ENCODE measurements around the gene CYB5R3.
A peak's percentile ranks its signal among the peaks of the same experiment; 100 is the strongest.

The CYB5R3 gene

DNA sequence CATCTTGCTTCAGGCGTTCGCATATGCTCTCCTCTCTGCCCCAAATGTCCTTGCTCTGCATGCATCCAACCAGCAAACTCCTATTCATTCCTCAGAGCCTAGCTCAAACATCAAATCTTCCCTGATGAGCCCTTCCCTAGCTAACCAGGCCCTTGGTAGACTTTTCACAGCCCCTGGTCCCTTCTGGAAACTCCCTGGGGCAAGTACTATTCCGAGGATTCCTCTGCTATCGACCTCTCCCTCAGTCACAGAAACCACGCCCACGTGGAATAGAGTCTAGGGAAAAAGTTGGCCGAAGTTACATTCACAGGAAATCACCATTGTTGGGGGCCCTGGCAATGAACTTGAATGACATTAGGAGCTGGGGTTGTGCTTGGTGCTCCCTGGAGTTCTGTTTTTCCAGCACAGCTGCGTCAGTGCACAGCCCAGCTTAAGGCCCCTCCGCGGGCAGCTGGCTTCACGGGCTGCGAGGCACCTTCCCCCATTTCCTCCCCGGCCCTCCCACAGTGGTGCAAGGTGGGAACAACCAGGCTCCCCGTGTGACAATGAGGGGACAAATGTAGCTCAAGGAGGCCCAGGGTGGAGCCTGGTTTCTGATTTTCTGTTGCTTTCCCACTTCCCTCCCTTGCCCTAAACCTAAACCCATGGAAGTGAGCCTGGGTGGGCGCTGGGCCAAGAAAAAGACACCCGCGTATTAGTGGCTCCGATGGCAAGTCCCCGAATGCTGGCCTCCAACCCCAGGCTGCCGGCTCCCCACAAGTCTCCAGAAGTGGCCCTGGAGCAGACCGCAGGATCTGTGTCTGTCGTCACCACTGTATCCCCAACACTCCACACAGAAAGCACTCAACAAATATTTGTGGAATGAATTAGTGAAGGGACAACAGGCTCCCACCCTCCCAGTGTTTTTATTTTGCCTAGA is 4.5 kb downstream of the CYB5R3 start:
- H2BK120ac ChIP-seq (ENCODE audit: low read depth, low read length) = no peak overlapping the region
- no peak overlapping the region for H4K5ac ChIP-seq (ENCODE audit: low read length)
- peak overlapping the region; percentile 33 for H3K9ac ChIP-seq (ENCODE audit: low read length)
- no peak overlapping the region for H3K18ac ChIP-seq (ENCODE audit: low read length)
- H3K23ac ChIP-seq (ENCODE audit: low read length) = no peak overlapping the region
- no peak overlapping the region for H3K27ac ChIP-seq (ENCODE audit: low read depth, low read length)
- H4K8ac ChIP-seq (ENCODE audit: low read depth, low read length) = no peak overlapping the region
- no peak overlapping the region for H3K4me2 ChIP-seq (ENCODE audit: low read length)
- H3K79me2 ChIP-seq (ENCODE audit: control insufficient read depth, insufficient read depth, low read length) = peaks cover 28% of the 10 kb centered on the region
- WGBS (ENCODE audit: extremely low coverage, insufficient coverage, low lambda C conversion rate) = no CpG with 5 or more reads among the region's 22 CpGs
- peak overlapping the region; percentile 63 for H3K56ac ChIP-seq (ENCODE audit: low read length)
- H3K36me3 ChIP-seq (ENCODE audit: control insufficient read depth, insufficient read depth, low read length) = no peaks in the 10 kb centered on the region
- H3K4ac ChIP-seq (ENCODE audit: low read depth, low read length) = no peak overlapping the region
- H3K4me1 ChIP-seq (ENCODE audit: control insufficient read depth, low read depth, low read length) = peaks cover 6% of the 10 kb centered on the region
- no peak overlapping the region for H2AK5ac ChIP-seq (ENCODE audit: low read length)
- no peak overlapping the region for H3K4me3 ChIP-seq (ENCODE audit: low read length)
- no peak for DNase-seq
- no peaks in the 10 kb centered on the region for H3K27me3 ChIP-seq (ENCODE audit: insufficient read depth, low read length, poor library complexity)
- no peak overlapping the region for H2BK15ac ChIP-seq (replicated peaks; ENCODE audit: low read depth)
- no peak overlapping the region for H2BK5ac ChIP-seq (ENCODE audit: low read length)
- H3K79me1 ChIP-seq (ENCODE audit: low read length) = peaks cover 27% of the 10 kb centered on the region

DNA sequence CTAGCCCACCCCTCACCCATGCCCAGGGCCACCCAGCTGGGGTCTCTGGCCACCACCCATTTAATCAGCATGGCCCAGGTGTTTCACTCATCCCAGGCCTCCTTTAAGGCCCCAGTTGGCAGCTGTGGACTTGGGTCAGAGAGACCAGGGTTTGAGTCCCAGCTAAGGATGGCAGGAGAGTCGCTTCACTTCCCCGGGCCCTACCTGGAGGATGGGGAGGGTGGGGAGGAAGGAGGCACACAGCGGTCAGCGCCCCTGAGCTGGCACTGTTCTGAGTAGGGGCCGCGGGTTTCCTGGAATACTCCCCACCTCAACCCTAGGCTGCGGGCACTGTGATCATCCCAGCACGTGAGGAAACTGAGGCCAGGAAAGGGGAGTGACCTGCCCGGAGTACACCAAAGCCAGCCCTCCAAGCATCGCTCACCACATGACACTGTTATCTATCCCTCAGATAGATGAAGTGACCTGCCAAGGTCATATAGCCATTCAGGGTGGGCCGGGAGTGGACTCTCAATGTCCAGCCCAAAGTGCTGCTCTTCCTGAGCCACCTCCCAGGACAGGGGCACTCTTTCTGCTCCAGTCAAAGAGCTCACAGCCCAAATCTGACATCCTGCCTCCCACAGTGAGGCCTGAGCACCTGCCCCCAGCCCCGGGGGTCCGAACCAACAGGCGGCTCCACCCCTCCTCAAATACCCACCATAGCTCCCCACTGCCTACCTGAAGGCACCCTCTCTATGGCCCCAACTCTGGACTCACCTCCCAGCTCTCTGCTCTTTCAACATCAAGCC is 5.4 kb downstream of the CYB5R3 start:
- Histone ChIP-seq H3K18ac (ENCODE audit: low read length) (no peak overlapping the region), H3K4me3 (ENCODE audit: low read length) (no peak overlapping the region), H3K4me2 (ENCODE audit: low read length) (no peak overlapping the region), H2BK15ac (replicated peaks; ENCODE audit: low read depth) (no peak overlapping the region), H4K5ac (ENCODE audit: low read length) (no peak overlapping the region), H3K9ac (ENCODE audit: low read length) (no peak overlapping the region), H2BK5ac (ENCODE audit: low read length) (no peak overlapping the region), H3K36me3 (ENCODE audit: control insufficient read depth, insufficient read depth, low read length) (no peaks in the 10 kb centered on the region), H3K4ac (ENCODE audit: low read depth, low read length) (no peak overlapping the region), H3K79me1 (ENCODE audit: low read length) (peaks cover 27% of the 10 kb centered on the region), H2BK120ac (ENCODE audit: low read depth, low read length) (no peak overlapping the region), H3K27ac (ENCODE audit: low read depth, low read length) (no peak overlapping the region), H3K23ac (ENCODE audit: low read length) (no peak overlapping the region), H3K4me1 (ENCODE audit: control insufficient read depth, low read depth, low read length) (peaks cover 6% of the 10 kb centered on the region), H2AK5ac (ENCODE audit: low read length) (no peak overlapping the region), H4K8ac (ENCODE audit: low read depth, low read length) (no peak overlapping the region), H3K79me2 (ENCODE audit: control insufficient read depth, insufficient read depth, low read length) (peaks cover 27% of the 10 kb centered on the region), H3K56ac (ENCODE audit: low read length) (no peak overlapping the region), H3K27me3 (ENCODE audit: insufficient read depth, low read length, poor library complexity) (no peaks in the 10 kb centered on the region)
- no CpG with 5 or more reads among the region's 14 CpGs for WGBS (ENCODE audit: extremely low coverage, insufficient coverage, low lambda C conversion rate)
- DNase-seq = no peak

DNA sequence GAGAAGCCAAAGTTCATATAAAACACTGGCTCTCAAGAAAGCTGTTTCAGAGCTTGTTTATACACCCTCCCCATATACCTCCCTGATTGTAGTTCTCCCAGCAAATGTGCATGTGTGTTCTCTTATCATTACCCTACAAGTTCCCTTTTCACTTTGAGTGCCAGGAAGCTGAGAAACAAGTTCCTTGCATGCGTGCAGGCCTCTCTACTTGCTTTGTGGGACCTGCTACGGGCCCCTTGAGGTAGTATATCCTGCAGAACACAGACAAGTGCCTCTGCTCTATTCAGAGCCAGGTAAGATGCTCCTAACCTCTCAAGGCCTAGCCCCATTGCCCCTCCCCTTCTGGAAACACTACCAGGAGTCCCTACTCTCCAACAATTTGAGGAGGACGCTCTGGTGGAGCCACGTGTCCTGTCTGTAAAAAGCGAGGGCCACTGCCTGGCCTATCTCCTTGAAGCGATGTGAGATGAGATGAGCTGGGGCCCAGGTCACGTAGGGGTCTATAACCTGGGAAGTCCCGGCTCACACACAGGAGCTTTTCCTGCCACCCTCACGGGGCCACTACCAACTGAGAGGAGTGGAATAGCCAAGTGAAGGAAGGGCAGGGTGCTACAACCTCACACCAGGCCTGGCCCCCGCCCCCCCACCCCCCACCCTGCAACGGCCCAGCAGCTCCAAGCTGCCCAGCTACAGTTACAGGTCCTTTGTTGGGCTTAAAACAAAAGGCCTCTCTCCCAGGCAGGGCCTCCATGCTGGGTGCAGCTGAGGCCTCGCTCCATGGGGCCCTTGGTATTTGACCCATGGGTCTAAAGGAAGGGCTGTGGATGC is 6.2 kb downstream of the CYB5R3 start:
- H3K36me3 ChIP-seq (ENCODE audit: control insufficient read depth, insufficient read depth, low read length) = no peaks in the 10 kb centered on the region
- peaks cover 20% of the 10 kb centered on the region for H3K79me1 ChIP-seq (ENCODE audit: low read length)
- H2BK15ac ChIP-seq (replicated peaks; ENCODE audit: low read depth) = no peak overlapping the region
- H3K27ac ChIP-seq (ENCODE audit: low read depth, low read length) = no peak overlapping the region
- H4K5ac ChIP-seq (ENCODE audit: low read length) = no peak overlapping the region
- no peak overlapping the region for H3K4ac ChIP-seq (ENCODE audit: low read depth, low read length)
- no peak overlapping the region for H4K8ac ChIP-seq (ENCODE audit: low read depth, low read length)
- no peak overlapping the region for H2AK5ac ChIP-seq (ENCODE audit: low read length)
- no peak overlapping the region for H3K9ac ChIP-seq (ENCODE audit: low read length)
- no peak overlapping the region for H3K4me3 ChIP-seq (ENCODE audit: low read length)
- H2BK5ac ChIP-seq (ENCODE audit: low read length) = no peak overlapping the region
- DNase-seq = no peak
- no peaks in the 10 kb centered on the region for H3K27me3 ChIP-seq (ENCODE audit: insufficient read depth, low read length, poor library complexity)
- peaks cover 19% of the 10 kb centered on the region for H3K79me2 ChIP-seq (ENCODE audit: control insufficient read depth, insufficient read depth, low read length)
- no CpG with 5 or more reads among the region's 12 CpGs for WGBS (ENCODE audit: extremely low coverage, insufficient coverage, low lambda C conversion rate)
- no peak overlapping the region for H3K4me2 ChIP-seq (ENCODE audit: low read length)
- peaks cover 3% of the 10 kb centered on the region for H3K4me1 ChIP-seq (ENCODE audit: control insufficient read depth, low read depth, low read length)
- H3K56ac ChIP-seq (ENCODE audit: low read length) = no peak overlapping the region
- H3K18ac ChIP-seq (ENCODE audit: low read length) = no peak overlapping the region
- H3K23ac ChIP-seq (ENCODE audit: low read length) = no peak overlapping the region
- no peak overlapping the region for H2BK120ac ChIP-seq (ENCODE audit: low read depth, low read length)

DNA sequence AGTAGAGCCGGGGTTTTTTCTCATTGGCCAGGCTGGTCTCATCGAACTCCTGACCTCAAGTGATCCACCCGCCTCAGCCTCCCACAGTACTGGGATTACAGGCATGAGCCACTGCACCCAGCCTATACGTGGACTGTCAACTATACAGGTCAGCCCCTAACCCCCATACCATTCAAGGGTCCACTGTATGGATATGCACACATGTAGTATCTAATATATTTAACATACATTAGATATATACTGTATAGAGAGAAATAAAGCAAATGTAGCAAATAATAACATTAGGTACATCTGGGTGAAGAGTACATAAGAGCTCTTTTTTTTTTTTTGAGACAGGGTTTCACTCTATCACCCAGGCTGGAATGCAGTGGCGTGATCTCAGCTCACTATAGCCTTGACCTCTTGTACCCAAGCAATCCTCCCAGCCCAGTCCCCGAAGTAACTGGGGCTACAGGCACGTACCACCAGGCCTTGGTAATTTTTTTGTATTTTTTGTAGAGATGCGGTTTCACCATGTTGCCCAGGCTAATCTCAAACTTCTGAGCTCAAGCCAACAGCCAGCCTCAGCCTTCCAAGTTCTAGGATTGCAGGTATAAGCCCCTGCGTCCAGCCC is 7.3 kb downstream of the CYB5R3 start:
- peaks cover 20% of the 10 kb centered on the region for H3K79me1 ChIP-seq (ENCODE audit: low read length)
- no peak overlapping the region for H3K27ac ChIP-seq (ENCODE audit: low read depth, low read length)

DNA sequence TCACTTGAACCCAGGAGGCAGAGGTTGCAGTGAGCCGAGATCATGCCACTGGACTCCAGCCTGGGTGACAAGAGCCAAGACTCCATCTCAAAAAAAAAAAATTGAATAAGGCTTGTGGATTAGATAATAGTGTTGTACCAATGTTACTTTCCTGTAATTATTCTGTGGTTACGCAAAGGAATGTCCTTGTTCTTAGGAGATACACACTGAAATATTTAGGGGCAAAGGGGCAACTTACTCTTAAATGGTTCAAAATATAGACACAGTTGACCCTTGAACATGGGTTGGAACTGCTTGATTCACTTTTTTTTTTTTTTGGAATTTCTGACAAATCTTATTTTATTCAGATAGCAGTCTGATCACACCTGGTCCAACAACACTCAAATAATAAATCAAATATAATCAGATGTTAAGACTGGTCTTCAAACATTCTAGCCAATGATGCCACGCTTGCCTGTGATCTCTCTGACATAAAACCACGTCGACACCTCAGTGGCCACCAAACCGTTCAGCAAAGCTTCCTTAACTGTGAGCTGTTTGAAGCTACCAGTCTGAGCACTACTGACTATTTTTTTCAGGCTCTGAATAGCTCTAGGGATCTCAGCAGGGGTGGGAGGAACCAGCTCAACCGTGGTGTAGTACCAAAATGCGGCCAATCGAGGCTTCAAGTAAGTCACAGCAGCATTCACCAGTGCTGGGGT is 9.5 kb downstream of the CYB5R3 start:
- Histone ChIP-seq H3K4ac (ENCODE audit: low read depth, low read length) (no peak overlapping the region), H4K5ac (ENCODE audit: low read length) (no peak overlapping the region), H2BK5ac (ENCODE audit: low read length) (no peak overlapping the region), H4K8ac (ENCODE audit: low read depth, low read length) (no peak overlapping the region), H3K18ac (ENCODE audit: low read length) (no peak overlapping the region), H3K4me2 (ENCODE audit: low read length) (no peak overlapping the region), H3K23ac (ENCODE audit: low read length) (no peak overlapping the region), H3K79me2 (ENCODE audit: control insufficient read depth, insufficient read depth, low read length) (peaks cover 6% of the 10 kb centered on the region), H2AK5ac (ENCODE audit: low read length) (no peak overlapping the region), H3K79me1 (ENCODE audit: low read length) (peaks cover 18% of the 10 kb centered on the region), H2BK120ac (ENCODE audit: low read depth, low read length) (no peak overlapping the region), H3K27me3 (ENCODE audit: insufficient read depth, low read length, poor library complexity) (no peaks in the 10 kb centered on the region), H2BK15ac (replicated peaks; ENCODE audit: low read depth) (no peak overlapping the region), H3K4me1 (ENCODE audit: control insufficient read depth, low read depth, low read length) (peaks cover 1% of the 10 kb centered on the region), H3K36me3 (ENCODE audit: control insufficient read depth, insufficient read depth, low read length) (peaks cover 2% of the 10 kb centered on the region), H3K27ac (ENCODE audit: low read depth, low read length) (no peak overlapping the region), H3K56ac (ENCODE audit: low read length) (no peak overlapping the region), H3K9ac (ENCODE audit: low read length) (no peak overlapping the region), H3K4me3 (ENCODE audit: low read length) (no peak overlapping the region)
- no CpG with 5 or more reads among the region's 9 CpGs for WGBS (ENCODE audit: extremely low coverage, insufficient coverage, low lambda C conversion rate)
- no peak for DNase-seq

More for the DNA sequence above, 7.3 kb downstream of the CYB5R3 start:
- Histone ChIP-seq H3K18ac (ENCODE audit: low read length) (no peak overlapping the region), H2BK5ac (ENCODE audit: low read length) (no peak overlapping the region), H3K4me1 (ENCODE audit: control insufficient read depth, low read depth, low read length) (peaks cover 3% of the 10 kb centered on the region), H3K79me2 (ENCODE audit: control insufficient read depth, insufficient read depth, low read length) (peaks cover 15% of the 10 kb centered on the region), H4K5ac (ENCODE audit: low read length) (no peak overlapping the region), H3K23ac (ENCODE audit: low read length) (no peak overlapping the region), H4K8ac (ENCODE audit: low read depth, low read length) (no peak overlapping the region), H3K4me3 (ENCODE audit: low read length) (no peak overlapping the region), H3K36me3 (ENCODE audit: control insufficient read depth, insufficient read depth, low read length) (no peaks in the 10 kb centered on the region), H2AK5ac (ENCODE audit: low read length) (no peak overlapping the region), H2BK120ac (ENCODE audit: low read depth, low read length) (no peak overlapping the region), H3K9ac (ENCODE audit: low read length) (no peak overlapping the region), H3K4ac (ENCODE audit: low read depth, low read length) (no peak overlapping the region), H2BK15ac (replicated peaks; ENCODE audit: low read depth) (no peak overlapping the region), H3K56ac (ENCODE audit: low read length) (no peak overlapping the region), H3K27me3 (ENCODE audit: insufficient read depth, low read length, poor library complexity) (no peaks in the 10 kb centered on the region), H3K4me2 (ENCODE audit: low read length) (no peak overlapping the region)
- DNase-seq = no peak
- WGBS (ENCODE audit: extremely low coverage, insufficient coverage, low lambda C conversion rate) = no CpG with 5 or more reads among the region's 9 CpGs

Measured in mesendoderm (in vitro differentiated cells).